Inflammatory macrophage treated with lipopolysaccharide for 1 hour (primary cell): ENCODE results near the gene CEACAM1.
"Not testable (repeated sequence)": the region's sequence is repeated elsewhere in the genome, so short reads cannot be mapped to it uniquely, and the experiment has no call there.

Experiments
- DNase-seq, 2 donors: peaks; one replicate each; pipeline ENCODE4 v3.0.0-alpha.2; 2020 to 2022

Gene CEACAM1

GRCh38 chr19:42547929-42548328 is 19.6 kb upstream of the CEACAM1 start:
- DNase-seq, result no peak

- no peak for DNase-seq
These were observed 18.7 kb upstream of the CEACAM1 start for GRCh38 chr19:42546831-42547500.

GRCh38 chr19:42544146-42544545 is 15.9 kb upstream of the CEACAM1 start:
- DNase-seq, result no peak

GRCh38 chr19:42542791-42543190 is 14.5 kb upstream of the CEACAM1 start:
- no peak for DNase-seq

GRCh38 chr19:42540071-42540553 is 11.8 kb upstream of the CEACAM1 start:
- no peak for DNase-seq

GRCh38 chr19:42538841-42539709 is 10.8 kb upstream of the CEACAM1 start:
- DNase-seq, result no peak

GRCh38 chr19:42535276-42535675 is 7.0 kb upstream of the CEACAM1 start:
- not testable (repeated sequence) for DNase-seq

GRCh38 chr19:42534391-42534790 is 6.1 kb upstream of the CEACAM1 start:
- DNase-seq, result no peak

- no peak for DNase-seq
These were observed 4.6 kb upstream of the CEACAM1 start for GRCh38 chr19:42532891-42533290.

GRCh38 chr19:42531313-42531712 is 3.0 kb upstream of the CEACAM1 start:
- DNase-seq, result no peak

- peak; percentile 15 to 75 for DNase-seq
These were observed 1.0 kb upstream of the CEACAM1 start for GRCh38 chr19:42529248-42529764.

GRCh38 chr19:42524943-42525342 is 3.3 kb downstream of the CEACAM1 start:
- no peak for DNase-seq

GRCh38 chr19:42524250-42524649 is 4.0 kb downstream of the CEACAM1 start:
- DNase-seq, result no peak

- DNase-seq, result not testable (repeated sequence)
These were observed 6.0 kb downstream of the CEACAM1 start for GRCh38 chr19:42522262-42522661.

GRCh38 chr19:42521346-42522030 is 6.8 kb downstream of the CEACAM1 start:
- DNase-seq, result peak; percentile 16 to 22

GRCh38 chr19:42519108-42519507 is 9.2 kb downstream of the CEACAM1 start:
- DNase-seq, result no peak

- DNase-seq, result no peak
These were observed 11.5 kb downstream of the CEACAM1 start for GRCh38 chr19:42516771-42517170.

- no peak for DNase-seq
These were observed 12.9 kb downstream of the CEACAM1 start for GRCh38 chr19:42515241-42515832.

- DNase-seq, result no peak
These were observed 13.8 kb downstream of the CEACAM1 start for GRCh38 chr19:42514449-42514848.

GRCh38 chr19:42512743-42513304 is 15.5 kb downstream of the CEACAM1 start:
- DNase-seq, result no peak

GRCh38 chr19:42512130-42512636 is 16.1 kb downstream of the CEACAM1 start:
- no peak for DNase-seq

- no peak for DNase-seq
These were observed 16.9 kb downstream of the CEACAM1 start for GRCh38 chr19:42511340-42511739.
